ENCODE data around the gene RNPEPL1.
"Not testable (repeated sequence)": the region's sequence is repeated elsewhere in the genome, so short reads cannot be mapped to it uniquely, and the experiment has no call there.

The RNPEPL1 gene

GRCh38 chr2:240615820-240616547, 47.7 kb downstream of the RNPEPL1 start:
- no peak overlapping the region for H3K4me3 ChIP-seq (ENCODE audit: low read depth, low read length)
- in situ Hi-C loops (cut with HindIII; ENCODE audit: low sequenced_read_pairs), result no loop called here
- DNase-seq (ENCODE audit: low read depth), result no peak
- no peak for TF ChIP-seq CTCF (IDR thresholded peaks at IDR 0.05; ENCODE audit: low read depth, low read length, missing control alignments)

GRCh38 chr2:240616860-240617666, 48.8 kb downstream of the RNPEPL1 start:
- in situ Hi-C loops (cut with HindIII; ENCODE audit: low sequenced_read_pairs); DNase-seq (ENCODE audit: low read depth); H3K4me3 ChIP-seq (ENCODE audit: low read depth, low read length): not testable (repeated sequence)

- no peak for TF ChIP-seq CTCF (IDR thresholded peaks at IDR 0.05; ENCODE audit: low read depth, low read length, missing control alignments)
- in situ Hi-C loops (cut with HindIII; ENCODE audit: low sequenced_read_pairs), result no loop called here
- DNase-seq (ENCODE audit: low read depth), result no peak
- H3K4me3 ChIP-seq (ENCODE audit: low read depth, low read length), result no peak overlapping the region
Measured at GRCh38 chr2:240618776-240619175, 50.5 kb downstream of the RNPEPL1 start.

- TF ChIP-seq CTCF (IDR thresholded peaks at IDR 0.05; ENCODE audit: low read depth, low read length, missing control alignments), result no peak
- in situ Hi-C loops (cut with HindIII; ENCODE audit: low sequenced_read_pairs), result no loop called here
- no peak for DNase-seq (ENCODE audit: low read depth)
- H3K4me3 ChIP-seq (ENCODE audit: low read depth, low read length), result no peak overlapping the region
Measured at GRCh38 chr2:240619506-240620148, 51.3 kb downstream of the RNPEPL1 start.

- no peak overlapping the region for H3K4me3 ChIP-seq (ENCODE audit: low read depth, low read length)
- in situ Hi-C loops (cut with HindIII; ENCODE audit: low sequenced_read_pairs), result no loop called here
- no peak for DNase-seq (ENCODE audit: low read depth)
- no peak for TF ChIP-seq CTCF (IDR thresholded peaks at IDR 0.05; ENCODE audit: low read depth, low read length, missing control alignments)
Measured at GRCh38 chr2:240620149-240620731, 52.0 kb downstream of the RNPEPL1 start.

GRCh38 chr2:240620859-240621258, 52.6 kb downstream of the RNPEPL1 start:
- in situ Hi-C loops (cut with HindIII; ENCODE audit: low sequenced_read_pairs), result no loop called here
- H3K4me3 ChIP-seq (ENCODE audit: low read depth, low read length), result no peak overlapping the region
- TF ChIP-seq CTCF (IDR thresholded peaks at IDR 0.05; ENCODE audit: low read depth, low read length, missing control alignments), result no peak
- DNase-seq (ENCODE audit: low read depth), result no peak
